Measurements from ENCODE around the gene MCM3AP. TPM values are rescaled to one million over a fixed set of nuclear protein-coding genes. Genes with fewer than 3 reads are reported as not detected.
"Not testable (repeated sequence)": the region's sequence is repeated elsewhere in the genome, so short reads cannot be mapped to it uniquely, and the experiment has no call there.

The MCM3AP gene
- total RNA-seq, 1 donor from 2014 or later: 78.1 TPM

DNA sequence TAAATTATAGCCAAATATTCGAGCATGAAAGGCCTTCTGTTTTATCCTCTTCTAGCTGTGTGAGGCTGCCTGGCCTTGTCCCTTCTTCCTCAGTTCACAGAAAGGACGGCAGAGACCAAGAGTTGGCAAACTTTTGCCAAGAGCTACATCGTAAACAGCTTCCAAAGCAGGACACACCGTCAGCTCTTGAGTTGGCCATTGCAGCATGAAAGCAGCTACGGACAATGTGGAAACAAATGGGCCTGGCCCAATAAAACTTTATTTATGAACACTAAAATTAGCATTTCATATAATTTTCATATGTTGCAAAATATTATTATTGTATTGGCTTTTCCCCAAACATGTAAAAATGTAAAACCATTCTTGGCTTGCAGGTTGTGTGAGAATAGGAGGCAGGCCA is 27.5 kb upstream of the MCM3AP start:
- DNase-seq (ENCODE audit: extremely low read depth, low read depth, low spot score): no peak

DNA sequence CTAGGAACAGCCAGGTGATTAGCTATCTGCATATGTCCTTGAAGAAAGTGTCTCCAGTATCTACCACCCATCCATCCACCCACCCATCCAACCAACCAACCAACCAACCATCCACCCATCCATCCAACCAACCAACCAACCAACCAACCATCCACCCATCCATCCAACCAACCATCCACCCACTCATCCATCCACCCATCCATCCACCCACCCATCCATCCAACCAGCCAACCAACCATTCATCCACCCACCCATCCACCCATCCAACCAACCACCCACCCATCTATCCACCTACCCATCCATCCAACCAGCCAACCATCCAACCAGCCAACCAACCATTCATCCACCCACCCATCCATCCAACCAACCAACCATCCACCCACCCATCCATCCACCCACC is 26.2 kb upstream of the MCM3AP start:
- no peak for DNase-seq (ENCODE audit: extremely low read depth, low read depth, low spot score)

DNA sequence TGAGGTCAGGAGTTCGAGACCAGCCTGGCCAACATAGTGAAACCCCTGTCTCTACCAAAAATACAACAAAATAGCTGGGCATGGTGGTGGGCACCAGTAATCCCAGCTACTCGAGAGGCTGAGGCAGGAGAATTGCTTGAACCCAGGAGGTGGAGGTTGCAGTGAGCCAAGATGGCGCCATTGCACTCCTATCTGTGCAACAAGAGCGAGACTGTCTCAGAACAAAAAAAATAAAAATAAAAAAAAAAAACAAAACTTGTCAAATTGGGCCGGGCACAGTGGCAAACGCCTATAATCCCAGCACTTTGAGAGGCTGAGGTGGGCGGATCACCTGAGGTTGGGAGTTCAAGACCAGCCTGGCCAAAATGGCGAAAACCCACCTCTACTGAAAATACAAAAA is 24.8 kb upstream of the MCM3AP start:
- not testable (repeated sequence) for DNase-seq (ENCODE audit: extremely low read depth, low read depth, low spot score)

DNA sequence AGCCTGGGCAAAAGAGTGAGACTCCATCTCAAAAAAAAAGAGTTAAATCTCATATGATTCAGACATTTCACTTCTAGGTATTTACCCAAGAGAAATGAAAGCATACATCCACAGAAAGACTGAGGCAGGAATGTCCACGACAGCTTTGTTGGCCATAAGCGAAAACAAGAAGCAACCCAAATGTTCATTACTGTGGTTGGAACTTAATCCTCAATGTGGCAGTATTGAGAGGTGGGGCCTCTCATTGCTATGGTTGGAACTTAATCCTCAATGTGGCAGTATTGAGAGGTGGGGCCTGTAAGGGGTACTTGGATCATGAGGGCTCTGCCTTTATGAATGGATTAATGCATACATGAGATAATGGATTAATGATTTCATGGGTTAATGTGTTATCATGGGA is 23.0 kb upstream of the MCM3AP start:
- no peak for DNase-seq (ENCODE audit: extremely low read depth, low read depth, low spot score)

DNA sequence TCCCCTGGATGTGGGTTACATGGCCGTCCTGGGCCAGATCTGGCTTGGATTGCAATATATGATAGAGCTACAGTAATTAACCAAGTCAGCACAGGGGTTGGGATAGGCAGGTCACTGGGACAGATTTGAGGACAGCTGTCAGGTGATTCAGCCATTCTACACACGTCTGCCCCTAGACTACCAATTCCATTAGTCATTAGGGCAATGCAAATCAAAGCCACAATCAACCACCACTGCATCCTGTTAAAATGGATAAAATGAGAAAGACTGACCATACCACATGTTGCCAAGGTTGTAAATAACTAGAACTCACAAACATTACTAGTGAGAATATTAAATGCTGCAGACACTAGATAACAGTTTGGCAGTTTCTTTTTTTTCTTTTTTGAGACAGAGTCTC is 22.2 kb upstream of the MCM3AP start:
- DNase-seq (ENCODE audit: extremely low read depth, low read depth, low spot score): no peak

DNA sequence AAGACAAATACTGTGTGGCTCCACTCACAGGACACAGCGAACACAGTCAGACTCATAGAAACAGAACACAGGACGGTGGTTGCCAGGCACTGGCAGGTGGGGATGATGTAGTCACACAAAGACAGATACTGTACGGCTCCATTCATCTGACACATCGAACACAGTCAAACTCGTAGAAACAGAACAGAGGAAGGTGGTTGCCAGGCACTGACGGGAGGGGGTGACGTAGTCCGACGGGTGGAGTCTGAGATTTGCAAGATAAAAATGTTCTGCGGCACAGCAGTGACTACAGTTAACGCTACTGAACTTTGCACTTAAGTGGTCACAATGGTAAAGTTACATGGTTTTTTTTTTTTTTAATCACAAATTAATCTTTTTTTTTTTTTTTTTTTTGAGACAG is 19.5 kb upstream of the MCM3AP start:
- no peak for DNase-seq (ENCODE audit: extremely low read depth, low read depth, low spot score)

DNA sequence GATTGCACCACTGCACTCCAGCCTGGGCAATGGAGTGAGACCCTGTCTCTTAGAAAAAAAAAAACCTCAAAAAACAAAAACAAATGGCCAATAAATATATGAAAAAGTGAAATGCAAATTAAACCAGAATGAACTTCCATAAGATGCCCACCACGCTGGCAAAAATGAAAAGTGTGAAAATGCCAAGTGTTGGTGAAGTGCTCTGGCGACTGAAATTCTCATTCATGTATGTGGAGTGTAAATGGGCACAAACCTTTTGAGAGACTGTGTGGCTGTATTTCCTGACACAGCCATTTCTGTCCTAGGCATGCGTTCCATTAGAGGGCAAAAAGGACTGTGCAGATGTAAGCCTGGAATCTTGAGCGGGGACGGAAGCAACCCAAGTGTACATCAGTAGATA is 19.0 kb upstream of the MCM3AP start:
- no peak for DNase-seq (ENCODE audit: extremely low read depth, low read depth, low spot score)

DNA sequence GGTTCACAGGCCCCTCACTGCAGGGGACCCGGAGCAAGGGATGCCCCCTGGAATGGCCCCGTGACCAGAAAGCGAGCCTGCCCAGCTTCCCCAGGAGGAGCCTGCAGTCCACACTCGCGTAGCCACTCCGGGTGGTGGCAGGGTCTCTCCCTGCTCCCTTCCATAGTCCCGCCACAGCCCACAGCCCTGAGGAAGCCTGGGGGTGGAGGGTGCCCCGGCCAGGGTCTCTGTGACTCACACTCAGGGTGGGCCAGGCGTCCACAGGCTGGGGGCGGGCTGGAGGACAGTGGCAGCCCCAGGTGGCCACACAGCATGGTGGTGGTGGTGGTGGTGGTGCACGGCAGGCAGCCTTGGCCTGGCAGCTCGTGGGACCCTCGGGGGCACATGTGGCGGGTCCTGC is 16.3 kb upstream of the MCM3AP start:
- DNase-seq (ENCODE audit: extremely low read depth, low read depth, low spot score): no peak

DNA sequence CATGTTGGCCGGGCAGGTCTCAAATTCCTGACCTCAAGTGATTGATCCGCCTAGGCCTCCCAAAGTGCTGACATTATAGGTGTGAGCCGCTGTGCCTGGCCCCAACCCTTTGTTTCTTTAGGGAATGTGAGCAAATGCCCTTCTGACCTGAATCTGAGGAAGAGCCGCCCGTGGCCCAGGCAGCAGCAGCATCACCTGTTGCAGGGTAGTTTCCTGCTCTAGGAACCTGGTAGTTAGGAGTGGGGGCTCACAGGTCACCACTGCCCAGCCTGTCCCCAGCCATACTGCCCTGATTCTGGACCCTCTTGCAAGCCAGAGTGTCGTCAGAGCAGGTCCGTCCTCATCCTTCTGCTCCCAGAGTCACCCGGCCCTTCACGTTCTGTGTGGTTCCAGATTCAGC is 13.8 kb upstream of the MCM3AP start:
- DNase-seq (ENCODE audit: extremely low read depth, low read depth, low spot score): no peak

DNA sequence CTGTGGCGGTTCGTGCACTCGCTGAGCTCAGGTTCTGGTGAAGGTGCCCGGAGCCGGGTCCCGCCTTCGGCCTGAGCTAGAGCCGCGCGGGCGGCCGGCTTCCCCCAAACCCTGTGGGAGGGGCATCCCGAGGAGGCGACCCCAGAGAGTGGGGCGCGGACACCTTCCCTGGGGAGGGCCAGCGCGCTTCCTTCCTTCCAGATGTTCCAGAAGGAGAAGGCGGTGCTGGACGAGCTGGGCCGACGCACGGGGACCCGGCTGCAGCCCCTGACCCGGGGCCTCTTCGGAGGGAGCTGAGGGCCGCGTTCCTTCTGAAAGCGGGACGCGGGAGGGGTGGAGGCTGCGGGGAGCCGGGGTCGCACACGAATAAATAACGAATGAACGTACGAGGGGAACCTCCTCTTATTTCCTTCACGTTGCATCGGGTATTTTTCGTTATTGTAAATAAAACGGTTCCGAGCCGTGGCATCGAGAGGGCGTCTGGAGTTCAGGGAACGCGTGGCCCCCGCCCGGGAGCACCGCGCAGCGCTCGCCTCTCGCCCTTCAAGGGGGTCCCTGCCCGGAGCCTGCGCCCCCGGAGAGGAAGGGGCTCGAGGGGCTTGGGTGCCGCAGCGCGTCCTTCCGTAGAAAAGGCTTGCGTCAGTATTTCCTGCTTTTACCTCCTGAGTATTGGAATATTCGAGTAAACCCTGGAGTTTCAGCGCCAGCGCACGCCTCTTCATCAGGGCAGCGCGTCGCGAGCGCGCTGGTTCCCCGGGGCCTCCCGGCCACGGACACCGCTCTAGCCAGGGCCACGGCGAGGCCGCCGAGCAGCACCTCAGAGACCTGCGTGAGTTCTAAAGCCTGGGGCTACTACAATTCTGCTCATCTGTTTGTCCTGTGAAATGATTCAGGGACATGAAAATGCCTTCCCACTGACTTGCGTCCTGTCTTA is 12.2 kb upstream of the MCM3AP start:
- DNase-seq (ENCODE audit: extremely low read depth, low read depth, low spot score): no peak

DNA sequence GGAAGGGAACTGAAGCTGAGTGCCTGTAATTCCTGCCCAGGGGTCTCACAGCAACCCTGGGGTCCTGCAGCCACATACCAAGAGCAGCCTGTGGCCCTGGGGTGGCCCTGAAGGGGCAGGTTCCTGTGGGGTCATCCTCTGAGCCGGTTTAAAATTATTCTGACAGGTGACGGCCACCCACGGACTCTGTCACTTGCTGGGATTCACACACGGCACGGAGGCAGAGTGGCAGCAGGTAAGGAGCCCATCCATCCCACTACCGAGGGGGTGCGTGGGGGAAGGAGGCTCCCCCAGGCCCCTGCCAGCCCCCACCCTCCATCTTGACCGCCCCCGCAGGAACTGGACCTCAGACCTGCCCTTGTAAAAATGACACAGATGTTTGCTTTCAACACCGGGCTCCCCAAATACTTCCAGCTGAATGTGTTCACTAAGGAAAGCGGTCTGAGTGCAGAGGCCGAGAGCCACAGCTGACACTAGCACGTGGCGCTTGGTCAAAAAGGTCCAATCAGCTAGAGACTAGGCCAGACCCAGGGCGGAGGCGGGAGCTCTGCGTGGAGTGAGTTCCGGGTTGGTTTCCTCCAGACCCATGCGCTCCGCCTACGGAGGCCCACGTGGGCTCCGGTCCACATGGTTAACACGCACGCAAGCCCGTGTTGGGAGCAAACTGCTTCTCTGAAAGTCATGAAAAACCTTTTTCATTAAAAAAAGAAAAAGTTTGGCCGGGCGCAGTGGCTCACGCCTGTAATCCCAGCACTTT is 10.8 kb upstream of the MCM3AP start:
- no peak for DNase-seq (ENCODE audit: extremely low read depth, low read depth, low spot score)

DNA sequence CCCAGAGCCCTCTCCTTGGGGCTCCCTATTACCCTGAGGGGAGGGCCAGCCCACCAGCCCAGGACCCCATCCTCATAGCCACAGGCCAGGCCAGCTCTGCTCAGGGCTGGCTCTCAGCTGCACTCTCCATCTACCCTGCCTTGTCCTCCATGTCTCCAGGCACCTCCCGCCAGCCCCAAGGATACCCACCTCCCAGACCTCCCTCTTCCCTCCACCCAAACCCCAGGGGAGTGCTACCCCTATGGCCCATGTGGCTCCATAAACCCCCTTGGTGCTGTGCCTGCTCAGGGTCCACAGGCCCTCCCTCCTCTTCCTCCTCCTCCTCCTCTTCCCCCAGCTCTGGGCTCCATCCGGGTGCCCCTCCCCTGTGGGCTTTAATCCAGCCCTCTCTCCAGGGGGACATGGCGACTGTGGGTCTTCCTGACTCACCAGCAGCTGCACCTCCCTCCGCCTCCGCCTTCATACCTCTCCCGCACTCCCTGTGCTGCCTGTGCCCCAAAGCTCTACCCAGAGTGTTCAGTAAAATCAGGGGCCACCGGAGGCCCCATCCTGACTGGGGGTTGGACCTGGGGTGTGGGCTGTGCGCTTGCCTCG is 9.9 kb upstream of the MCM3AP start:
- no peak for DNase-seq (ENCODE audit: extremely low read depth, low read depth, low spot score)

DNA sequence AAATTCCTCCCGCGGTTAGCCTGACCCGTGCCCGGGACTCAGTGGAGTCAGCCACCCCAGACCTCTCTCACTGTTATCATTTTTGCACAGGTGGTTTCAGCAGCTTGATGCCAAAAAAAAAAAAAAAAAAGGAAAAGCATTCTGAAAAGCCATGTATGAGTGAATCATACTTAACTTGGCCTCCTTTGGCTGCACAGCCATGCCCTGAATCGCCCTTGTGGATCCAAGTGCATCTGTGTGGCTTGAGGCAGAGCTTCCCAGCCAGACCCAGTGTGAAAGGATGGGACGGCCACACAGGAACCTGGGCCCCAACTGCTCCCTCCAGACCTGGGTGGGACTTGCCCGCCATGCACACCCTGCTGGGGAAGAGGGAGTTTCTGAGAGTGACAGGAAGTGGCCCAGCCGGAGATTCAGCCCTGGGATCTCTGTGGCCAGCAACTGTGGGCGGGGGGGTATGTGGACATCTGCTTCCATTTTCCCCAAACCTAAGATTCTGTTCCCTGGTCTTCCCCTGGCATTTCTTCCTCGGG is 9.3 kb upstream of the MCM3AP start:
- DNase-seq (ENCODE audit: extremely low read depth, low read depth, low spot score): no peak

DNA sequence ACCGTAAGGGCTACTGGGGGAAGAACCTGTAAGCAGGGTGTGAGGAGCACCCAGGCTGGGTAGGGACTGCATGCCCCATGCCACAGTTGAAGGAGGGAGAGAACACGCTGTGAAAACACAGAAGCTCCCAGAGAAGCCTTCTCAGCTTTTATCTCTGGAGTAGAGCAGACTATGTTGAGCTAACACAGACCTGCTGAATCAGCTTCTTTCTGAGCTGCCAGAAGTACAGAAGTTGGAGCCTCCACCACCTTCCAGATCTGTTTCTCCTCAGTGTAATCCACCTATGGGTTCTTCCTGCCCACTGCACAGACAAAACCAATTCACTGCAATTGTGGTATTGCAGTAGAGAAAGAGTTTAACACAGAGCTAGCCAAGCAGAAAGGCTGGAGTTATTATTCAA is 6.2 kb upstream of the MCM3AP start:
- no peak for DNase-seq (ENCODE audit: extremely low read depth, low read depth, low spot score)

DNA sequence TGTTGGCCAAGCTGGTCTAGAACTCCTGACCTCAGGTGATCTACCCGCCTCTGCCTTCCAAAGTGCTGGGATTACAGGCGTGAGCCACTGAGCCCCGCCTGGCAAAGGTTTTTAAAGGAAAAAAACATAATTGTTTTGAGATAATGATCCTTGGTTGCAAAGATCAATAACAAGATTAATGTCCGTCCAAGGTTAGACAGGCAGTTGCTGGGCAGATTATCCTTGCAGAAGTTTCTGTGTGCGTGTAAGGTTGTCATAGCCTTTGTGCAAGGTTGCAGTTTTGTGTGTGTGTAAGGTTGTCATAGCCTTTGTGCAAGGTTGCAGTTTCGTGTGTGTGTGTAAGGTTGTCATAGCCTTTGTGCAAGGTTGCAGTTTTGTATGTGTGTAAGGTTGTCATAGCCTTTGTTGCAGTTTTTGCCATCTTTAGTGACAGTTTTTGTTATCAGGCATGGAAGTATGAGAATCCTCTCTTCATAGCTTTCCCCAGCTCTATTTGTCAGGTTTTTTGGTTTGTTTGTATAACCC is 4.3 kb upstream of the MCM3AP start:
- DNase-seq (ENCODE audit: extremely low read depth, low read depth, low spot score): no peak

DNA sequence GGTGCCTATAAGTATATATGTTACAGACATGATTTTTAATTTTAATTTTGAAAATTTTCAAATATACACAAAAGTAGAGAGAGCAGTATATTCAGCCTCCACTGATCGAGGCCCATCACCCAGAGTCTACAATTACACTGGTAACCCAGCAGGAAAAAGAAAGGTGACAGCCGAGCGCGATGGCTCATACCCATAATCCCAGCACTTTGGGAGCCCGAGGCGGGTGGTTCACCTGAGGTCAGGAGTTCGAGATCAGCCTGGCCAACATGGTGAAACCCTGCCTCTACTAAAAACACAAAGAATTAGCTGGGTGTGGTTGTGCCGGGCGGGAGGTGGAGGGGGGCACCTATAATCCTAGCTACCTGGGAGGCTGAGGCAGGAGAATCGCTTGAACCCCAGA is 2.1 kb upstream of the MCM3AP start:
- no peak for DNase-seq (ENCODE audit: extremely low read depth, low read depth, low spot score)

DNA sequence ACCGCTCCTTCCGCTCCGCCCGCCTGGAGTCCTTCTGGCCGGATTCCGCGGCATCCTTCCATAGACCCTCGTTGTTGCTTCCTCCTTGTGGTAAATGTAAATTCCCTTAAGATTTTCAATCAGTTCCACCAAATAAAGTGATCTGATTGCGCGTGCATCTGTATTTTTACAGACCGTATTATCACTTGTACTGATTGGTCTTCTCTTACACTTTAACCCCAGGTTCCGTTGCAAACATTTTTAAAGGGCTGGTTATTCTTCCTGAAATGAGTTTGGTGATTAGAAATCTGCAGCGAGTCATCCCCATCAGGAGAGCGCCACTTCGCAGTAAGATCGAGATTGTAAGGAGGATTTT is 1.2 kb upstream of the MCM3AP start:
- DNase-seq (ENCODE audit: extremely low read depth, low read depth, low spot score): no peak

DNA sequence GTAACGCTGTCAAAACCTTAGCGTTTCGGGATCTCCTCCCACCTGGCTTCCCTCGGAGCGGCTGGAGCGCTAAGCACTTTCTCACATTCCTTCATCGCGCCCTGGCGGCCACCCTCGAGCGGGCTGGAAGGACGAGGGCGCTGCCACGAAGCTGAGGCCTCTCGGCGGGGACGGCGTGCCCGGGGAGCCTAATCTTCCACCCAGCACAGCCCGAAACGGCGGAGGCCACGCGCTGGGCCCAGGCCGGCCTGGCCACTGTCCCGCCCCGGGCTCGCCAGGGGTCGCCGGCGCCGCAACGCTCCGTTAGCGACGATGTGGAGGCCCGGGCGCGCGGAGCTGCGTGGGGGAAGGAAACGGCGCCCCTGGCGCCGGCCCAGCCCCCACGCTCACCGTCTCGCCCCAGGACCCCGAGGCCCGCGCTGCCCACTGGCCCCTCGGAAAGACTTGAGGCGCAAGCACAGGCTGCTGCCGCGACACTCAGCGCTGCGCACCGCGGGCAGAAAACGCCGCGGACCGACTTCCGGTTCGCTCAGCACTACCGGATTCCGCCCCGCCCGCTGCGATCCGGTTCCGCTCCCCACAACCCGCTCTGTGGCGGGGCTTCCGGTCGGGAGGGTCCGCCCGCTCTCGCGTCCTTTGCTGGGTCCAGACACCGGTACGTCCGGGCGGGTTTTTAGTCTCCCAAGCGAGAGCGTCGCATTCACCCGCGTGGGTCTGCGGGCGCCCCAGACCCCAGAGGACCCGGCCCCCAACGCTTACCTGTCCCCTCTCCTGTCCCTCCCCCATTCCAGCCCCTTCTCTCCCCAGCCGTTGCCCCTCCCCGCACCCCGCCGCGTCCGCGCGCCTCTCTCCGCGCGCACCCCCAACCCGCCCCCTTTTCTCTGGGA is 593 bp upstream of the MCM3AP start, which contains the start of gene YBEY:
TSS of gene YBEY (plus strand) at position 582 of the 887 bp plus-strand sequence. CDS start 572 bp downstream, outside the sequence.
- DNase-seq (ENCODE audit: extremely low read depth, low read depth, low spot score): no peak

DNA sequence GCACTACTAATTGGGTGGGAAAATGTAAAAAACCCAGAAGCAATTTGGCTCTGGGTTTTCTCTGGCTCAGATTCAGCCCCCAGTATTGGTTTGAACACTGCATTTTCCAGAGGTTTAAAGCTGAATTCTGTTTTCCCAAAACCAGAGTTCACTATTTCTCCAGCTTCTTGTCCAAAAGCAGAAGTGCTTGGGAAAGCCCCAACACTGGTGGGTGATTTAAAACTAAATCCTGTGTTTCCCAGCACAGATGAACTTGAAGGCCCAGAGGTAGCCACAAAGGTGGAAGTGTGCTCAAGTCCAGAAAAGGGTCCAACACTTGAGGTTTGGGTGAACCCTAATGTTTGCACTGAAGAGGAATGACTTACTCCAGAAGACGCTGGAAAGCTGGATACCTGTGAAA is 678 bp downstream of the MCM3AP start:
- no peak for DNase-seq (ENCODE audit: extremely low read depth, low read depth, low spot score)

DNA sequence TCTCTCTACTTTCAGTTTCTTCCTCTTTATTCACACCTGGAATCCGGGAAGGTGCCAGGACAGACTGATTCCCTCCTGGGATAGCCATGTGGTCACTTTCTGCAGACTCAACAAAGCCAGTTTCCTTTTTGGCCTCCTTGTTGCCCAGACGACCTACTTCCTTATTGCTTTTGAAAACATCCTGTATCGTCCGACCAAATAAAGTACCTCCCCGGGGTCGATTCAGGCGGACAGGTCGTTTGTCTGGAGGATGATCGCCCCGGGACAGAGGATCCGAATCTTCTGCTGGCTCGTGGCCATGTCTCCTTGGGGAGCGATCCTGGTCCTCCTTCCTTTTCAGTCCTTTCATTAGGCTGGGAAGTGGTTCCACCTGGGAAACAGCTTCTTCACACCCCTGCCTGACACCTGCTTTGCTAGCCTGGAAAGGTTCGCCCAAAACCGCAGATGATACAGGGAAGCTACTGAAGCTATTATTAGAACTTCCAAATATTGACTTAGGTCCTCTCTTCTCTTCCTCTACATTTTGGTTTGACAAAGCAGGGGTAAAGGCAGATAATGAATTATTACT is 1.2 kb downstream of the MCM3AP start:
- no peak for DNase-seq (ENCODE audit: extremely low read depth, low read depth, low spot score)

Data from glomerular endothelial cell (primary cell).